Liver (tissue), 9 donors: ENCODE measurements around the gene BTBD9. TPM values are rescaled to one million over a fixed set of nuclear protein-coding genes. Genes with fewer than 3 reads are reported as not detected.

Source experiments
- DNase-seq: peaks from one replicate; pipeline ENCODE4 v3.0.0-alpha.2; 2017; ENCODE audit warnings: low spot score
- H3K27ac ChIP-seq, 2 donors: one replicate each; pipeline ENCODE4 v1.7.0; 2013; ENCODE audit warnings: inconsistent platforms in 2 of 2, low read length in 2 of 2, control low read depth in 1 of 2, low read depth in 1 of 2, mild to moderate bottlenecking in 1 of 2
- H3K27me3 ChIP-seq, 4 donors: one replicate each; pipeline versions ENCODE4 v1.6.1 to v1.7.0; 2013; ENCODE audit warnings: low read length in 3 of 4, inconsistent platforms in 1 of 4, mild to moderate bottlenecking in 1 of 4, moderate library complexity in 1 of 4; ENCODE audit not compliant: control insufficient read depth in 4 of 4, insufficient read depth in 4 of 4
- H3K36me3 ChIP-seq, 4 donors: one replicate each; pipeline versions ENCODE4 v1.6.1 to v1.7.0; 2013; ENCODE audit warnings: low read length in 3 of 4, mild to moderate bottlenecking in 3 of 4, low read depth in 1 of 4, moderate library complexity in 1 of 4; ENCODE audit not compliant: control insufficient read depth in 4 of 4, insufficient read depth in 3 of 4
- H3K4me1 ChIP-seq, 4 donors: one replicate each; pipeline versions ENCODE4 v1.6.1 to v1.7.0; 2013; ENCODE audit warnings: low read length in 3 of 4, mild to moderate bottlenecking in 3 of 4, moderate library complexity in 1 of 4; ENCODE audit not compliant: control insufficient read depth in 4 of 4, insufficient read depth in 4 of 4
- H3K4me3 ChIP-seq, 3 donors: one replicate each; pipeline versions ENCODE4 v1.6.1 to v1.7.0; 2013; ENCODE audit warnings: low read length in 3 of 3, control low read depth in 1 of 3, low read depth in 1 of 3, mild to moderate bottlenecking in 1 of 3
- H3K9ac ChIP-seq, 2 donors: one replicate each; pipeline ENCODE4 v1.7.0; 2013; ENCODE audit warnings: low read length in 2 of 2, mild to moderate bottlenecking in 2 of 2, moderate library complexity in 2 of 2, control low read depth in 1 of 2, low read depth in 1 of 2
- H3K9me3 ChIP-seq, 4 donors: one replicate each; pipeline versions ENCODE4 v1.6.1 to v1.7.0; 2013; ENCODE audit warnings: low read length in 3 of 4; ENCODE audit not compliant: control insufficient read depth in 4 of 4
- EGR1 ChIP-seq, 2 donors: IDR thresholded peaks; 2 replicates each; pipeline ENCODE4 v1.6.1; 2016 to 2018; ENCODE audit warnings: antibody characterized with exemption in 2 of 2, low read depth in 2 of 2
- FOXA1 ChIP-seq: IDR thresholded peaks from 2 replicates; pipeline ENCODE4 v1.6.1; 2016; ENCODE audit warnings: antibody characterized with exemption
- FOXA2 ChIP-seq: IDR thresholded peaks from 2 replicates; pipeline ENCODE4 v1.6.1; 2016; ENCODE audit warnings: antibody characterized with exemption
- HNF4A ChIP-seq, 2 donors: conservative IDR thresholded peaks; 2 replicates each; pipeline ENCODE4 v1.6.1; 2016; ENCODE audit warnings: antibody characterized with exemption in 2 of 2, mild to moderate bottlenecking in 2 of 2
- JUND ChIP-seq, 2 donors: IDR thresholded peaks; 2 replicates each; pipeline ENCODE4 v1.6.1; 2016; ENCODE audit warnings: antibody characterized with exemption in 2 of 2
- NR2F2 ChIP-seq: IDR thresholded peaks from 2 replicates; pipeline ENCODE4 v1.6.1; 2016; ENCODE audit warnings: antibody characterized with exemption
- RAD21 ChIP-seq, 2 donors: IDR thresholded peaks; 2 replicates each; pipeline ENCODE4 v1.6.1; 2016; ENCODE audit warnings: antibody characterized with exemption in 2 of 2, mild to moderate bottlenecking in 2 of 2
- REST ChIP-seq: IDR thresholded peaks from 2 replicates; pipeline ENCODE4 v1.6.1; 2016; ENCODE audit warnings: antibody characterized with exemption, mild to moderate bottlenecking
- RXRA ChIP-seq, 2 donors: IDR thresholded peaks; 2 replicates each; pipeline ENCODE4 v1.6.1; 2017 to 2018; ENCODE audit warnings: antibody characterized with exemption in 2 of 2, mild to moderate bottlenecking in 1 of 2
- TAF1 ChIP-seq: conservative IDR thresholded peaks from 2 replicates; pipeline ENCODE4 v1.6.1; 2016; ENCODE audit warnings: antibody characterized with exemption, mild to moderate bottlenecking
- YY1 ChIP-seq: IDR thresholded peaks from 2 replicates; pipeline ENCODE4 v1.6.1; 2016; ENCODE audit warnings: antibody characterized with exemption, mild to moderate bottlenecking
- WGBS: extraction: QIAGEN DNeasy Blood & Tissue Kit; methylation state at CpG from one replicate; pipeline ENCODE4 v1.1.7; 2013; 5-methylcytosine and 5-hydroxymethylcytosine counted together
- polyA plus RNA-seq, 2 donors: library from polyadenylated mRNA; stranded (reverse) in 1 of 2; unstranded in 1 of 2; fragments of 200-250 nt in 1 of 2; fragments of >200 nt in 1 of 2; fragmentation: Nextera tagmentation in 1 of 2; extraction: Ambion mirVana in 1 of 2; gene quantifications; one replicate each; pipeline versions ENCODE4 v1.2.1 to v1.2.3, GENCODE V29; 2013 to 2015
- total RNA-seq, 2 donors: library from RNA; depleted of rRNA; stranded (reverse); fragments of >200 nt; gene quantifications; one replicate each; pipeline ENCODE4 v1.2.3, GENCODE V29; 2014
- TF ChIP-seq, protein P1 (sequence below): IDR thresholded peaks from 2 replicates; pipeline ENCODE4 v1.6.1; 2016; ENCODE audit warnings: antibody characterized with exemption
- TF ChIP-seq, protein P2 (sequence below): fragments of 150-350 bp; IDR thresholded peaks from 2 replicates; pipeline ENCODE4 v1.5.1; 2017; ENCODE audit warnings: improper control_type of control experiment, low read depth, low read length; ENCODE audit not compliant: missing input control
- TF ChIP-seq, protein P3 (sequence below): IDR thresholded peaks from 2 replicates; pipeline ENCODE4 v1.6.1; 2016; ENCODE audit warnings: antibody characterized with exemption
- donor health status: healthy.
- donor health status: healthy.
- donor health status: healthy.
- donor health status: healthy.
- donor health status: healthy.

The BTBD9 gene
- total and polyA plus RNA-seq, 4 donors, result 2.0 to 12.4 (median 5.7) TPM

DNA sequence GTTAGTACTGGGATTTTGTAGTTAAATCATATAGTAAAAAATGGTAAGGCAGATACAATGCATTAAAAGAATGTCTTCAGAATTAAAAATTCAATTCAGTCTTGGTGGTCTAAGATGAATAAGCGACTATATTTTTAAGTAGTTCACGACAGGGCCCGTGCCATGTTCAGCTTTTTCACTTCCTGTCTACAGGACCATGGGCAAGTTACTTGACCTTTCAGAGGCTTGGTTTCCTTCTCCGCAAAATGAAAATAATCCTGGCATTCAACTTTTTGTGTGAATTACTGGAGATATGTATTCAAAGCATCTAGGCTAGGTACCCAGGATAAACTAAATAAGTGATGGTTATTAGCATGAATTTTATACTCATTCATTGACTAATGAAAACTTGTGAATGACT lies 216.0 kb downstream of the BTBD9 start:
- H3K36me3 ChIP-seq, result no peaks in the 10 kb centered on the region
- H3K27ac ChIP-seq, result no peak overlapping the region
- no peak for DNase-seq
- WGBS, result 83% methylated on average over 4 of the region's 4 CpGs
- TF ChIP-seq, protein P1, sequence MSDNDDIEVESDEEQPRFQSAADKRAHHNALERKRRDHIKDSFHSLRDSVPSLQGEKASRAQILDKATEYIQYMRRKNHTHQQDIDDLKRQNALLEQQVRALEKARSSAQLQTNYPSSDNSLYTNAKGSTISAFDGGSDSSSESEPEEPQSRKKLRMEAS, result no peak
- TF ChIP-seq NR2F2 (no peak), REST (no peak), HNF4A (conservative IDR thresholded peaks at IDR 0.05) (no peak), JUND (IDR thresholded peaks at IDR 0.05) (no peak), FOXA1 (no peak)
- TF ChIP-seq, protein P2, sequence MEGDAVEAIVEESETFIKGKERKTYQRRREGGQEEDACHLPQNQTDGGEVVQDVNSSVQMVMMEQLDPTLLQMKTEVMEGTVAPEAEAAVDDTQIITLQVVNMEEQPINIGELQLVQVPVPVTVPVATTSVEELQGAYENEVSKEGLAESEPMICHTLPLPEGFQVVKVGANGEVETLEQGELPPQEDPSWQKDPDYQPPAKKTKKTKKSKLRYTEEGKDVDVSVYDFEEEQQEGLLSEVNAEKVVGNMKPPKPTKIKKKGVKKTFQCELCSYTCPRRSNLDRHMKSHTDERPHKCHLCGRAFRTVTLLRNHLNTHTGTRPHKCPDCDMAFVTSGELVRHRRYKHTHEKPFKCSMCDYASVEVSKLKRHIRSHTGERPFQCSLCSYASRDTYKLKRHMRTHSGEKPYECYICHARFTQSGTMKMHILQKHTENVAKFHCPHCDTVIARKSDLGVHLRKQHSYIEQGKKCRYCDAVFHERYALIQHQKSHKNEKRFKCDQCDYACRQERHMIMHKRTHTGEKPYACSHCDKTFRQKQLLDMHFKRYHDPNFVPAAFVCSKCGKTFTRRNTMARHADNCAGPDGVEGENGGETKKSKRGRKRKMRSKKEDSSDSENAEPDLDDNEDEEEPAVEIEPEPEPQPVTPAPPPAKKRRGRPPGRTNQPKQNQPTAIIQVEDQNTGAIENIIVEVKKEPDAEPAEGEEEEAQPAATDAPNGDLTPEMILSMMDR, result no peak
- H3K27me3 ChIP-seq, result no peaks in the 10 kb centered on the region
- no peaks in the 10 kb centered on the region for H3K4me1 ChIP-seq
- no peak overlapping the region for H3K9ac ChIP-seq
- no peaks in the 10 kb centered on the region for H3K9me3 ChIP-seq
- H3K4me3 ChIP-seq, result no peak overlapping the region

- Histone ChIP-seq H3K4me1 (no peaks in the 10 kb centered on the region), H3K27me3 (no peaks in the 10 kb centered on the region), H3K27ac (no peak overlapping the region), H3K9ac (no peak overlapping the region), H3K36me3 (no peaks in the 10 kb centered on the region), H3K4me3 (no peak overlapping the region), H3K9me3 (no peaks in the 10 kb centered on the region)
- TF ChIP-seq RAD21 (IDR thresholded peaks at IDR 0.05), result no peak
- no peak for TF ChIP-seq EGR1 (IDR thresholded peaks at IDR 0.05; ENCODE audit: low read depth in 2 of 2)
- TF ChIP-seq, protein P1, result no peak
- no peak for TF ChIP-seq TAF1
- no peak for TF ChIP-seq HNF4A (conservative IDR thresholded peaks at IDR 0.05)
- TF ChIP-seq, protein P2, result no peak
- TF ChIP-seq JUND (IDR thresholded peaks at IDR 0.05), result no peak
- TF ChIP-seq YY1, result no peak
- TF ChIP-seq, protein P3, sequence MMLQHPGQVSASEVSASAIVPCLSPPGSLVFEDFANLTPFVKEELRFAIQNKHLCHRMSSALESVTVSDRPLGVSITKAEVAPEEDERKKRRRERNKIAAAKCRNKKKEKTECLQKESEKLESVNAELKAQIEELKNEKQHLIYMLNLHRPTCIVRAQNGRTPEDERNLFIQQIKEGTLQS, result no peak
- no peak for TF ChIP-seq REST
- no peak for TF ChIP-seq FOXA1
- no peak for TF ChIP-seq NR2F2
- no peak for TF ChIP-seq FOXA2
- TF ChIP-seq RXRA (IDR thresholded peaks at IDR 0.05), result no peak
- DNase-seq, result no peak
- 97% methylated on average over 2 of the region's 2 CpGs for WGBS
These were observed 219.5 kb downstream of the BTBD9 start for GRCh38 chr6:38420207-38420606.
